ENCODE measurements around the gene LETM1.

The LETM1 gene

DNA sequence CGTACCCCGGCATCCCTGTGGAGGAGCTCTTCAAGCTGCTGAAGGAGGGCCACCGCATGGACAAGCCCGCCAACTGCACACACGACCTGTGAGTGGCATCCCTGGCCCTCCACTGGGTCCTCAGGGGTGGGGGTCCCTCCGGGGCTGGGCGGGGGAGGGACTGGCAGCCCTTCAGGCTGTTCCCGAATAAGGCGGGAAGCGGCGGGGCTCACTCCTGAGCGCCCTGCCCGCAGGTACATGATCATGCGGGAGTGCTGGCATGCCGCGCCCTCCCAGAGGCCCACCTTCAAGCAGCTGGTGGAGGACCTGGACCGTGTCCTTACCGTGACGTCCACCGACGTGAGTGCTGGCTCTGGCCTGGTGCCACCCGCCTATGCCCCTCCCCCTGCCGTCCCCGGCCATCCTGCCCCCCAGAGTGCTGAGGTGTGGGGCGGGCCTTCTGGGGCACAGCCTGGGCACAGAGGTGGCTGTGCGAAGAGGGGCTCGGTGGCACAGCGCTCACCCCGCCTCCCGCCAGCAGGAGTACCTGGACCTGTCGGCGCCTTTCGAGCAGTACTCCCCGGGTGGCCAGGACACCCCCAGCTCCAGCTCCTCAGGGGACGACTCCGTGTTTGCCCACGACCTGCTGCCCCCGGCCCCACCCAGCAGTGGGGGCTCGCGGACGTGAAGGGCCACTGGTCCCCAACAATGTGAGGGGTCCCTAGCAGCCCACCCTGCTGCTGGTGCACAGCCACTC lies 49.2 kb downstream of the LETM1 start:
- DNase-seq (ENCODE audit: low read depth): no peak

DNA sequence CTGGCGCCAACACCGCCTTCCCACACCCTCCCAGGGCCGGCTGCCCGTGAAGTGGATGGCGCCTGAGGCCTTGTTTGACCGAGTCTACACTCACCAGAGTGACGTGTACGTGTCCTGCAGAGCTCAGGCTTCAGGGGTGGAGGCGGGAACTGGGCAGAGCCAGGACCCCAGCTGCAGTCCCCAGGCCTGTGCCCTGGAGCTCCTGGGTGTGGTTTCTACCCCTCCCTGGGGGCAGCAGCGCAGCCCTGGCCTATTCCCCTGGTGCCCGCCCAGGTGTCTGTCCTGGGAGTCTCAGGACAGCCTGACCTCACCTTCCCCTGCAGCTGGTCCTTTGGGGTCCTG lies 49.8 kb downstream of the LETM1 start:
- DNase-seq (ENCODE audit: low read depth): no peak

DNA sequence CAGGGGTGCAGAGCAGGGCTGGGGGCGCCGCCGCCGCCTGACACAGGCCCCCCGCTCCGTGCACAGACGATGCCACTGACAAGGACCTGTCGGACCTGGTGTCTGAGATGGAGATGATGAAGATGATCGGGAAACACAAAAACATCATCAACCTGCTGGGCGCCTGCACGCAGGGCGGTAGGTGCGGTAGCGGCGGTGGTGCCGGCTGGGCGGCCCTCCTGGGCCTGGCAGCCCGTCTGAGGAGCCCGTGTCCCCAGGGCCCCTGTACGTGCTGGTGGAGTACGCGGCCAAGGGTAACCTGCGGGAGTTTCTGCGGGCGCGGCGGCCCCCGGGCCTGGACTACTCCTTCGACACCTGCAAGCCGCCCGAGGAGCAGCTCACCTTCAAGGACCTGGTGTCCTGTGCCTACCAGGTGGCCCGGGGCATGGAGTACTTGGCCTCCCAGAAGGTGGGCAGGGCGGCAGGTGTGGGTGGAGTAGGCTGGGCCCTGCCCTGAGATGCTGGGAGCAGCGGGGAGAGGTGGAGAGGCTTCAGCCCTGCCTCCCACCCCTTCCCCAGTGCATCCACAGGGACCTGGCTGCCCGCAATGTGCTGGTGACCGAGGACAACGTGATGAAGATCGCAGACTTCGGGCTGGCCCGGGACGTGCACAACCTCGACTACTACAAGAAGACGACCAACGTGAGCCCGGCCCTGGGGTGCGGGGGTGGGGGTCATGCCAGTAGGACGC lies 50.3 kb downstream of the LETM1 start:
- no peak for DNase-seq (ENCODE audit: low read depth)

GRCh38 chr4:1804638-1805492 lies 51.1 kb downstream of the LETM1 start:
- DNase-seq (ENCODE audit: low read depth): no peak

DNA sequence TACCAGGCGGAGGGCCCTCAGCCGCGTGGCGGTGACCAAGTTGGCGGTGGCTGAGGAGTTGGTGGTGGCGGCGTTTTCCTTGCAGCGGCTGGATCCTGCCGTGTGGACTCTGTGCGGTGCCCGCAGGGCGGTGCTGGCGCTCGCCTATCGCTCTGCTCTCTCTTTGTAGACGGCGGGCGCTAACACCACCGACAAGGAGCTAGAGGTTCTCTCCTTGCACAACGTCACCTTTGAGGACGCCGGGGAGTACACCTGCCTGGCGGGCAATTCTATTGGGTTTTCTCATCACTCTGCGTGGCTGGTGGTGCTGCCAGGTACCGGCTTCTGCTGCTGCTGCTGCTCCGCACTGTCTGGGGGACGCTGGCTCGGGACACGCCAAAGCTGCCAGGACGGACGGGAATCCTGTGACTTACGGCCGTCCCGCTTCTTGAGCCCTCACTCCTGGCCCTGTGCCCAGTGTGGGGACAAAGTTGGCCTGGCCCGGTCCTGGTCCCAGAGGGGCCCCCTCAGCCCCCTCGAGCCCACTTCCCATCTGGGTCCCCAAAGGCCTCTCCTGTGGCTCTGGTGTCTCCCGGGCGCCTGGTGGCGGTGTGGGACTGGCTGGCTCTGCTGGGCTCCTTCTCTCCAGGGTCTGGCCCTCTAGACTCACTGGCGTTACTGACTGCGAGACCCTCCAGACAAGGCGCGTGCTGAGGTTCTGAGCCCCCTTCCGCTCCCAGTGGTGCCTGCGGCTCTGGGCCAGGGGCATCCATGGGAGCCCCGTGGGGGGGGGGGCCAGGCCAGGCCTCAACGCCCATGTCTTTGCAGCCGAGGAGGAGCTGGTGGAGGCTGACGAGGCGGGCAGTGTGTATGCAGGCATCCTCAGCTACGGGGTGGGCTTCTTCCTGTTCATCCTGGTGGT lies 52.2 kb downstream of the LETM1 start:
- no peak for DNase-seq (ENCODE audit: low read depth)

DNA sequence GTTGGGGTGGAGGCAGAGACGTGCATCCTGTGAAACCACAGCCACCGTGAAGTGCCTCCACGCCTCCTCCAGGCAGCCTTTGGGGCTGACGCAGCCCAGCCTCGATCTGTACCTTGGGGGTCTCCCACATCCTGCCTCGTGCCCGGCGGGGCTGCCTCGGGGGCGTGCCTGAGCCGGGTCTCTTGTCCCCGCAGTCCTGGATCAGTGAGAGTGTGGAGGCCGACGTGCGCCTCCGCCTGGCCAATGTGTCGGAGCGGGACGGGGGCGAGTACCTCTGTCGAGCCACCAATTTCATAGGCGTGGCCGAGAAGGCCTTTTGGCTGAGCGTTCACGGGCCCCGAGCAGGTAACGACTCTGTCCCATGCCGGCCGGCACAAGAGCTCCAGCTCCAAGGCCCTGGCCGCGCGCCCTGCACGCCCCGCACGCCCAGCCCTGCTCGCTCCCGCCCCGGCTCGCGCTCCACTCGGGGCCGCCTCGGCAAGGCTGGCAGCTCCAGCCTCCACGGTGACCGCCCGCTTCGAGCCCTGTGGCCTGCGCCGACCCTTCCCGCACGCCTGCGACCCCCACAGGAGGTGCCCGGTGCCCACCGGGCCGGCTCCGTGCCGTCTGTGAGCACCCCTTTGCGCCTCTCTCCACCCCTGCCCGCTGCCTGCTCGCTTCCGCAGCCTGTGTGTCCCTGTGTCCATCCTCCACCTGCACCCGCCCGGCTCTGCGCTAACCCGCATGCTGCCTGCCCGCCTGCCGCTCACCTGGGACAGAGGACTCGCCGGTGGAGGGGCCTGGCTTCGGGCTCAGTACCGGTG lies 53.0 kb downstream of the LETM1 start:
- DNase-seq (ENCODE audit: low read depth): no peak

DNA sequence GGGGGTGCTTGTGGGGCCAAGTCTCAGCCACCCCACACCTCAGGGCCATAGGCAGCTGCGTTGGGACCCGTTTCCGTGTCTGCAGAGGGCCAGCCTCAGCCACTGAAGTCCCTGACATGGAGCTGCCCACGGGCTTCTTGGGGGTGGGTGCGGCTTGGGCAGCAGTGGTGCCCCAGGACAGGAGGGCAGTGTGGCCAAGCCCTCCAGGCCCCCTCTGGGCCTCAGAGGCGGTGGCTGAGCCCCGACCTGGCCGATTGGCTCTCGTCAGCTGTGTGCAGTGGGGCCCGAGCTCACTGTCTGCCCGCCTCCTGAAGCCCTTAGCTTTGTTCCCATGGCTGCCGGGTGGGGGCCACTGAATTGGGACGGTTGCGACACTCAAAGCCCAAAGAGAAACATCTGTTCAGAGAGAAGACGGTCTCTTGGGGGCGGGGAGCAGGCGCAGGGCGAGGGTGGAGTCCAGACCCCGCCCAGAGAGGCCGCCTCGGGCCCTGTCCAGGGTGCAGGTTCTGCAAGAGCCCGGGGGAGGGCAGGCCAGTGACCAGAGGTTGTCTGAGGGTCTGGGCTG lies 53.7 kb downstream of the LETM1 start:
- DNase-seq (ENCODE audit: low read depth): no peak

GRCh38 chr4:1801286-1801958 lies 54.5 kb downstream of the LETM1 start:
- no peak for DNase-seq (ENCODE audit: low read depth)

GRCh38 chr4:1800805-1801204 lies 55.2 kb downstream of the LETM1 start:
- no peak for DNase-seq (ENCODE audit: low read depth)

DNA sequence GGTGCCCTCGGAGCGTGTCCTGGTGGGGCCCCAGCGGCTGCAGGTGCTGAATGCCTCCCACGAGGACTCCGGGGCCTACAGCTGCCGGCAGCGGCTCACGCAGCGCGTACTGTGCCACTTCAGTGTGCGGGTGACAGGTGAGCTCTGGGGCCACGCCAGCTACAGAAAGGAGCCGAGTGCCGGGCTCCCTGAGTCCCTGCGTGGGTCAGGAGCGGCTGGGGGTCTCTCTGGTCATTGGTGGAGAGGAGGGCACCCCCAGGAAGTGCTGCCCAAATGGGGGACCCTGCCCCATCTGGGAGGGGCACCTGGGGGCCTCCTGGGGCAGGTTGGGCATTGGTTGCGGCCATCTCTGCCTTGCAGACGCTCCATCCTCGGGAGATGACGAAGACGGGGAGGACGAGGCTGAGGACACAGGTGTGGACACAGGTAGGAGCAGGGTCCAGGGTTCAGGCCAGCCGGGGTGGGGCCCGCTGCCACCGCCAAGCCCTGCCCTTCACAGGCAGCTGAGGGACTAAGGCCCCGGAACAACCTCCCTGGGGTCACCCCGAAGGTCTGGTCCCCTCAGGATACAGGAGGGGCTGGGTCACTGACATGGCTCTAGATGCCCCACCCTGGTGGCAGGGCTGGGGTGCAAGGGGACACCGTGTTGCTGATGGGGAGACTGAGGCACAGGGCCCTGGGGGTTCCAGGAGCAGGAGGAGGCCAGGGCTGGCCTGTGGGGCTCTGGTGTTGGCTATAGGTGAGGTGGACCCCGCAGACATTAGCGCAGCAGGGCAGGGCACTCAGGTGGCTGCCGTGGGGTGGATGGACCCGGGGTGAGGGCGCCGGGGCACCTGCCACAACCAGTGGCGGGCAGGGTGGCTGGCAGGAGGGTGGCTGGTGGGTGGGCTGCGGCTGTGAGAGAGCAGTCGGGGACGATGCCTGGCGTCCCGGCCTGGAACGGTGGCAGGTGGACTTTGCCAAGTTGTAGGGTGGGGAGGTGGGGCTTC lies 56.3 kb downstream of the LETM1 start:
- no peak for DNase-seq (ENCODE audit: low read depth)

- DNase-seq (ENCODE audit: low read depth): no peak
Measured at GRCh38 chr4:1798580-1799386, 57.2 kb downstream of the LETM1 start.

DNA sequence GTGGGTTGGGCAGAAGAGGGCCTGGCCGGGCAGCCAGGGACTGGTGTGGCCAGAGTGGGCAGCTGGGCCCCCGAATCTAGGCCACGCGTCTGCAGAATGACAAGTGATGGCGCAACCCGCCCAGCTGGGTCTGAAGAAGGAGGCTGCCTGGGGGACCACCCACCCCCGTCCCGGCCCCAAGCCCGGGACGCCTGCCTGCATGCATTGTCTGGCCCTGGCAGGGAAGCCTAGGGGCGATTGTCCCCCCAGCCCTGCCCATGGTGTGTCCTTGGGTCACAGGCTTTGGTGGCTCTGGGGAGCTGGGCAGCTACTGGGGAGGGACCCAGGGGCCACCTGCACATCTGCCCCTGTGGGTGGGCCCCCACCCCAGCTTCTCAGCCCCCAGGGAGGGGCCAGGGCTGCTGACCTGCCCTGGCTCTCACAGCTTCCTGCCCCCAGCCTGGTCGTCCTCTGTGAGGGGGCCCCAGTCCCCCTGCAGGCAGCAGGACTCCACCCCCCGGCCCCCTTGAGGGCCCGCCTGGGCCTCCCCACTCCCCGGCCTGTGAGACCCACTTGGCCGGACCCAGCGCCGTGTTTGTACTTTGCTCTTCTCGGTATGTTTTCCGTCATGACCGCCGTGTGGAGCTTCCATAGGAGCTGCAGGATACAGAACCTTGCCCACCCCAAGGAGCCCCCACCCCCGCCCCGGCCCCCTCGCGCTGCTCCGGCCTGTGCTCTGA lies 57.9 kb downstream of the LETM1 start:
- DNase-seq (ENCODE audit: low read depth): no peak

- DNase-seq (ENCODE audit: low read depth): no peak
Measured at GRCh38 chr4:1797298-1797860, 58.6 kb downstream of the LETM1 start.

GRCh38 chr4:1796486-1797204 lies 59.3 kb downstream of the LETM1 start:
- no peak for DNase-seq (ENCODE audit: low read depth)

- DNase-seq (ENCODE audit: low read depth): no peak
Measured at GRCh38 chr4:1795299-1796195, 60.4 kb downstream of the LETM1 start.
